NCI-H510A treated with DMSO at 0.1 percent for 48 hours (cell line): ENCODE measurements around the gene IL20RA.
A peak's percentile ranks its signal among the peaks of the same experiment; 100 is the strongest.
"Not testable (repeated sequence)": the region's sequence is repeated elsewhere in the genome, so short reads cannot be mapped to it uniquely, and the experiment has no call there.

Experiments used
- DNase-seq: peaks from one replicate; lab custom pipeline; 2025; lab: John Stamatoyannopoulos, UW

IL20RA gene, protein sequence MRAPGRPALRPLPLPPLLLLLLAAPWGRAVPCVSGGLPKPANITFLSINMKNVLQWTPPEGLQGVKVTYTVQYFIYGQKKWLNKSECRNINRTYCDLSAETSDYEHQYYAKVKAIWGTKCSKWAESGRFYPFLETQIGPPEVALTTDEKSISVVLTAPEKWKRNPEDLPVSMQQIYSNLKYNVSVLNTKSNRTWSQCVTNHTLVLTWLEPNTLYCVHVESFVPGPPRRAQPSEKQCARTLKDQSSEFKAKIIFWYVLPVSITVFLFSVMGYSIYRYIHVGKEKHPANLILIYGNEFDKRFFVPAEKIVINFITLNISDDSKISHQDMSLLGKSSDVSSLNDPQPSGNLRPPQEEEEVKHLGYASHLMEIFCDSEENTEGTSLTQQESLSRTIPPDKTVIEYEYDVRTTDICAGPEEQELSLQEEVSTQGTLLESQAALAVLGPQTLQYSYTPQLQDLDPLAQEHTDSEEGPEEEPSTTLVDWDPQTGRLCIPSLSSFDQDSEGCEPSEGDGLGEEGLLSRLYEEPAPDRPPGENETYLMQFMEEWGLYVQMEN

DNA sequence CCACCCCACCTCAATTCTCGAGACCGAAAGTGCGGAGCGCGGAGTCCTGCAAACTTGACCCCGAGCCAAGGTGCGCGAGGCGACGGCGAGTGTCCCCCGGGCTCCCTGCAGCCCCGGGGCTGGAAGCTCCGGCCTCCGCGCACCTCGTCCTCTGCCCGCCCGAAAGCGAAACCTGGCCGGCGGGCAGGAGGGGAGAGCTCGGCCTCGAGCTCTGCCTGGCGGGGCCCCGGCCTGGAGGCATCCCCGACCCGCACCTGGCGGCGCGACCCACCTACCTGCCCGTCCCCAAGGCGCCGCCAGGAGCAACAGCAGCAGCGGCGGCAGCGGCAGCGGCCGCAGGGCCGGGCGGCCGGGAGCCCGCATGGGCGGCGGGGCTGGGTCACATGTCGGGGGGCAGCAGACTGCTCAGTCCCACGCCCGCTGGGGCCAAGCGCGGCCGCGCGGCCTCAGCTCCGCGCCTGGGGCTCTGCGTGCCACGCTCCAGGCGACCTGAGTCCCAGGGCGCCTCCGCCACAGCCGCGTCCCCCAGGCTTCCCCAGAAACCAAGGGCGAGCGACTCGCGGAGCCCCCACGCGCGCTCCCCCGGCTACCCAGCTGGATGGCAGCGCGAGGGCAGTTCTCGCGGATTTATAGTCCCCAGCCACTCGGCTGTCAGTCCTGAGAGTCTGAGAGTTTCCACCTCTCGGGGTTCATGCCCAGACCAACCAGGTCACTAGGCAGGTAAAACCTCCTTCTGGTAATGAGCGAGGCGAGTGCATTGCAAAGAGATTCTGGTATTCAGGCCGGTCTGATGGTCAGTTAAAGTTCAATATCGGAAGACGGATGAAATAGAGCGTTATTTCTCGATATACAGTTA is at the start of gene IL20RA:
IL20RA (minus strand) TSS at position 600 of the 856 bp plus-strand sequence; CDS start at position 363, 237 bp downstream.
- DNase-seq: no peak

DNA sequence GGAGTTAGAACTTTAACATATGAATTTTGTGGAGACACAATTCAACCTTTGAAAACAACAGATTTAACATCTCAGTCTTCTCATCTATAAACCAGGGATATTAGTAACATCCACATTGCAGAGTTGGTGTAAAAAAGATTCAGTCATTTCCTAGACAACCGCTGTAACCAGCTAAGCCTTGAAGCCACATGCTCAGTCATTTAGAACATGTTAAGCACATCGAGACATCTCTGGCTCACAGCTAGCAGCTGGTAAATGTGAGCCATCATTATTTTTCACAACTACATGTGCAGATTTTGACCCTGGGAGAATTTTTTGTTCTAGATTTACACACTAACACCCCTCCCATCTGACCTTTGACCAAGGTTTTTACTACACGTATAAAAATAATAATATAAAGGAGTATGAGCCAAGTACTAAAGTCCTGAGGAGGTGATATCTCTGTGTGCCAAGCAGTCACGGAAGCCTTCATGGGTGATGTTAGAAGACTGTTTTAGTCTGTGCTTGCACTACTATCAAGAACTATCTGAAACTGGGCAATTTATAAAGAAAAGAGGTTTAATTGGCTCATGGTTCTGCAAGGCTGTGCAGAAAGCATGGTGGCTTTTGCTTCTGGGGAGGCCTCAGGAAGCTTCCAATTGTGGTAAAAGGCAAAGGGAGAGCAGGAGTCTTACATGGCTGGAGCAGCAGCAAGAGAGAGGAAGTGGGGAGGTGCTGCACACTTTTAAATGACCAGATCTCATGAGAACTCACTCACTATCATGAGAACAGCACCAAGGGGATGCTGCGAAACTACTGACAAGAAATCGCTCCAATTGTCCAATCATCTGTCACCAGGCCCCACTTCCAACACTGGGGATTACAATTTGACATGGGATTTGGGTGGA is 48.7 kb upstream of the IL20RA start:
- no peak for DNase-seq

DNA sequence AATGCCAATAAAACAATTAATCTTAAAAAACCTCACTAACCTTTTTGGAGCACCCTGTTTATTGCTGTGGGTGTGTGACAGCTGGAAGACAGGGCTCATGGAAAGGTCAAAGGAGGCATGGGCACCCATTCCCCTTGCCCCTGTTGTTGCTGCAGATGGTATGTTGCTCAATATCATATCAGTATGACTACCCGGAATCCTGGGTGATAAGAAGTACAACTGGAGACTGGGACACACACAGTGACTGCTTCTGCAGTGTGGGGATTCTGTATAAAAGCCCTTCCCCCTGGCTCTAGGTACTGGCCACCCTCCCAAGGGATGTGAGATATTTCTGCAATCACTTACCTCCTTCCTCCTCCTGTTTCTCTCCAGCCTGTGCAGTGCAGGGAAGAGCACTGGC is 47.3 kb upstream of the IL20RA start:
- DNase-seq: no peak

DNA sequence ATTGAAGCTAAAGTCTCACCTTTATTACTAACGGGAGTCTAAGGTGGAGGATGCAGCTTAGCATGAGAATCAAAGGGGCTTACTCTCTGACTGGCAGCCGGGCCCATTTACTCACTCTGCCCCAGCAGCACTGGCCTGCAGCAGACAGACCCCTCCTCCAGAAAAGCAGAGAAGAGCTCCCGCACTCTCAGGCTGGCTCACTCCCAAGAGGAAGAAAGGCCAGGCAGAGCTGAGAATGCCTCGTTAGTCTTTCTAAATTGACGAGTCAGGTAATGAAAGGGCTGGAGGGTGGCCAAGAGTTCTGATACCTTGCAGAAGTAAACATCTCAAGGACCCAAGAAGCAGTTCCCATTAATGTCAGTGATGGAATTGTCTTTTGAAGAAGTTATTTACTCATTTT is 44.5 kb upstream of the IL20RA start:
- DNase-seq: no peak

DNA sequence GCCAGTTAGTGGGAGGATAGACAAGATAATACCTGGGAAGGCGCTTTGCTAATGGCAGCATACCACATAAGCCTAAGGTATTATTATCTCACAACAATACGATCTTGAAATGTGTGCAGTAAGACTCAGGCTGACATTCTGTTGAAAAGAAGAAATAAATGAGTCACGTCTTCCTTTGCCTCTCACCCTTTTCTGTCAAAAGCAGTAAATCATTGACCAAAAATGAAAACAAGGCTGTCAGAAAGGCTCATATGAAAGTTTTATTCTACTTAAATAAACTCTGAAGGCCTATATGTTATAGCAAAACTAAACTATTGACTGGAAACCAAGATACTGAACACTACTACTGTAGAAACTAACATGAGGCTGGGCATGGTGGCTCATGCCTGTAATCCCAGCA is 43.1 kb upstream of the IL20RA start:
- no peak for DNase-seq

DNA sequence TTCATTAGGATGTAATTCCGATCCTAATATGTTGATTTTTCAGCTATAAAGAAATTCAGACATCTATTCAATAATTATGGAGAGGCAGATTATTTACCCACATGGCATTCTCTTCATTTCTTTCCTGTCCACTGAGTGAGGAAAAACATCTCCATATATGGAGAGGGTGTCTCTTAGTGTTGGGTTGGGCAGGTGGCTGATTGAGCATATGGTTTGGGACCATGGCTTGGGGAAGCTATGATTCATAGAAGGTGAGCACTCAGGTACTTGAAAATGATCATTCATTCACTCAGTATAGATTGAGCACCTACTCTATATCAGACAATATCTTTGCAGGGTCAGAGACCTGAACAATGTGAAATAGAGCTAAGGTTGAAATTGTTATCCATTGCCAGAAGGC is 41.3 kb upstream of the IL20RA start:
- no peak for DNase-seq

DNA sequence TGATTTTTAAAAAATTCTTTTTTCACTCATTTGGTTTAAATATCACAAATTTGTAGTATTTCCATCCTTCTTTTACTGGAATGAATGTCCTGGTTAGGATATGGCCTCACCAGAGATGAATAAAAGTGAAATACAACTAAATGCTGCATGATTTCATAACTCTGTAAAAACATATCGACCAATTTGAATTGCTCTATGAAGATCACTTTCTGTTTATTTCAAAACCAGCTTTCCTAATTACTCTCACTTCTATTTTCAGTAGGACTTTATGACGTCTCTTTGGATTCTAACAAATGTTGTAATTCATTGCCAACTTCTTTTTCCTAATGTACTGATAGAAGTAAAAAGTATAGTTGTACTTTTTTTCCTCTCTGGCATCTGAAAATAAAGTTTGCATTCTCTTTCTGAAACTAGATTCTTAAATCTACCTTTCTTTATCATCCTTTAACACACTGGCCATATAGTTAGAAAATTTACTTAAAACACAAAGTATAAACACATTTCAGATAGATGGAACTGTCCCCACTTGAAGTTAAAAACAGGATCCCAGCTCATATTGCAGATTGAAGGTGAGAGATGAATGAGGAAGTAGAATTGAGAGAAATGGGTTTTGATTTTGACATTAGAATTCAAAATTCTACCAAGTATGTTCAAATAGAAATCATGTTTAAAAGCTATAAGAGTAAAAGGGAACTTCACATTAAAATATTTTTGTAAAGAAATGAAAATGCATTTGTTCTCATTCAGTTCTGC is 40.3 kb upstream of the IL20RA start:
- no peak for DNase-seq

DNA sequence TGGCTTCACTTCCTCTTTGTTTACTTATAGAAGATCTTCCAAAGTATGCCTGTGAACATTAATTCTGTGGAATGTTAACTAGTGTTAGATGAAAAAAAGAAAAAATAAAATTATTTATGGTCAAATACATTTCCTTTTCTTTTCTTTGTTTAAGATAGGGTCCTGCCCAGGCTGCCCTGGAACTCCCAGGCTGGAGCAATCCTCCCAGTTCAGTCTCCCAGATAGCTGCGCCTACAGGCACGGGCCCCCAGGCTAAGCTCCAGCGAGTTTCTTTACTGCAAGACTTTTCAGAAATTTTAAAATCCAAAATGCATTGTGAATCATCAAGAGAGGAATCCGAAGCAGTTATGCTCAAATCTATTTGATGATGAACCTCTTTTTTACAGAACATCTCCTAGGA is 39.3 kb upstream of the IL20RA start:
- no peak for DNase-seq

DNA sequence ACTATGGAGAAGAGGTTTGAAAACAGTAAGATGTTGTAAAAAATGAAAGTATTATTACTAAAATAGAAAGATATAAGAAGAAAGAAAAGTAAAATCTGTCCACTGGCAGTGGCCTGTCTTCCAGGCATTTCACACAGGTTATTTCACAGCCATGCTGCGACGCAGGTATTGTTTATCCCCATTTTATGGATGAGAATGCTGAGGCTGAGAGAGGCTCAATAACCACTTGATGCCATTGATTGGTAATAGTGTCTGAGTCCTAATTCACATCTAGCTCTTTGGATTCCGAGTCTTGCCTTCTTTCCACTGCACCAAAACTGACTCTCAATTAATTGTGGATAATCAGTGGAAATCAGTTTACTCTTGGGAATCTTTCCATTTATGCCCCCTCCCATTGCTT is 37.2 kb upstream of the IL20RA start:
- DNase-seq: no peak

DNA sequence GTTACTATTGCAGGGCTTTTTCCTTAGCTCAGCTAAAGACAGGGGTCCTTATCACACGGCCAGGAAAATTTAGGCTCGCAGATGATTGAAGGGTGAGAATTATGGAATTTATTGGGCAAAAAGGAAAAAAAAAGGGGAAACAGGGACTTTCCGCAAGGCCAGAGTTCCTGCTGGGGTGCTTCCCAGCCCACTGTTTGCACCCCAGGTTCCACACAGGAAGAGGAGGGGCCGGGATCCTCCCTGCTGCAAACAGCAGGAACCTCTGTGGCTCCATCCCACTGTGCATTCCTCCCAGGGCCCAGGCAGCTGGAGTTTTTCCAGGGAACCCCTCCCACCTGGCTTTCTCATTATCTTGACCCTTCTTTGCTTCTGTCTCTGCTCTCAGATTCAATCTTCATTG is 35.9 kb upstream of the IL20RA start:
- no peak for DNase-seq

DNA sequence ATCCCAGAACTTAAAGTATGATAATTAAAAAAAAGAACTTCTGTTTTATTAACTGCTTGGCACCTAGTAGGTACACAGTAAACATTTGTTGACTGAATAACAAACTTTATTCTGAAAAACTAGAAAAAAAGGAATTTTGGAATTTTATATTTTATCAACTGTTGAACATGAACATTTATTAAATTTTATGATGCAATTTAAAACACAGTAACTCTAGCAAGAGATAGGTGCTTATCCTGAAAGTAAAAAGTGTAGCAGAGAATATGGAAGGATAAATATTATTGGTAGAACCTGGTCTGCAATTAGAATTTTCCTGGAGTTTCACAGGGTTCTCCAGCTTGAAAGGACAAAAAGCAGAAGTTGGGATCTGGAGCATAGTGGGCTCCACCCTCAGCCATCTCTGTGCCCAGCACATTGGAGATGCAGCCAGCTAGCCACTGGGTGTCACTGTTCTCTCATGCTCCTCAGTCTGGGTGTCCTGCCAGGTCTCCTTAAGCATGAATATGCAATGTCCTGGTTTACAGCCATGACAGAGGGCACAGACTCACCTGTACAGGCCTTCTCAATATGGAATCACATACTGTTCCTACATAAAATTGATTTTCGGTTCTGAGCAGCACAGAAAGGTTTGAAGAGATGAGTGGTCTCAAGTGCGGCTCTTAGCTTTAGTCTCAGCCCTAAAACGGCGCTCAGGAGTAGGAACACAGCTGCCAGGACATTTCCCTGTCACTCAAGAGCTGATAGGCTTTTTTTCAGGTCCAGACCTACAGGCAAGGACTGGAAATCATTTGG is 31.7 kb upstream of the IL20RA start:
- peak; percentile 39 for DNase-seq

DNA sequence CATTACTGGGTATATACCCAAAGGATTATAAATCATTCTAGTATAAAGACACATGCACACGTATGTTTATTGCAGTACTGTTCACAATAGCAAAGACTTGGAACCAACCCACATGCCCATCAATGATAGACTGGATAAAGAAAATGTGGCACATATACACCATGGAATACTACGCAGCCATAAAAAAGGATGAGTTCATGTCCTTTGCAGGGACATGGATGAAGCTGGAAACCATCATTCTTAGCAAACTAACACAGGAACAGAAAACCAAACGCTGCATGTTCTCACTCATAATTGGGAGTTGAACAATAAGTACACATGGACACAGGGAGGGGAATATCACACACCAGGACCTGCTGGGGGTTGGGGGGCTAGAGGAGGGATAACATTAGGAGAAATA is 31.0 kb upstream of the IL20RA start:
- DNase-seq: not testable (repeated sequence)

DNA sequence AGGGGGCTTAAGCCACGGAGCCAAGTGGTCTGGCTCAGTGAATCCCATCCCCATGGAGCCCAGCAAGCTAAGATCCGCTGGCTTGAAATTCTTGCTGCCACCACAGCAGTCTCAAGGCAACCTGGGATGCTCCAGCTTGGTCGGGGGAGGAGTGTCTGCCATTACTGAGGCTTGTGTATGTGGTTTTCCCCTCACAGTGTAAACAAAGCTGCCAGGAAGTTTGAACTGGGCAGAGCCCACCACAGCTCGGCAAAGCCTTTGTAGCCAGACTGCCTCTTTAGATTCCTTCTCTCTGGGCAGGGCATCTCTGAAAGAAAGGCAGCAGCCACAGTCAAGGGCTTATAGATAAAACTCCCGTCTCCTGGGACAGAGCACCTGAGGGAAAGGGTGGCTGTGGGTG is 25.5 kb upstream of the IL20RA start:
- DNase-seq: no peak

DNA sequence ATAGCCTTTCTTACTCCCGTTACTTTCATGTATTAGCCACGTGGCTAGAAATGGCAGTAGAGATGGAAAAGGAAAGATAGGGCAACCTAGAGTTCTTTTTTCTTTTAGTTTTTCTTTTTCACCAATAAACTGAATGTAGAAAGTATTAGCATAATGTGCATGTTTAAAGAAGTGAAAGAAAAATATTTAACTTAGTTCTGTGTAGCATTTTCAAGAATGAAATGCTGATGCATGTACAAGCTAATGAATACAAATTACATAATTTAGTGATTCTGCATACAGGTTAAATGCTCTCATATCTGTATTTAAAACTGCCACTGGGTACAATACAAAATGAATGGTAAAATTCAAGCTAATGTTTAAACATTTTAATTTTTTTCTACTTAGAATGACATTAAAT is 22.6 kb upstream of the IL20RA start:
- DNase-seq: no peak

DNA sequence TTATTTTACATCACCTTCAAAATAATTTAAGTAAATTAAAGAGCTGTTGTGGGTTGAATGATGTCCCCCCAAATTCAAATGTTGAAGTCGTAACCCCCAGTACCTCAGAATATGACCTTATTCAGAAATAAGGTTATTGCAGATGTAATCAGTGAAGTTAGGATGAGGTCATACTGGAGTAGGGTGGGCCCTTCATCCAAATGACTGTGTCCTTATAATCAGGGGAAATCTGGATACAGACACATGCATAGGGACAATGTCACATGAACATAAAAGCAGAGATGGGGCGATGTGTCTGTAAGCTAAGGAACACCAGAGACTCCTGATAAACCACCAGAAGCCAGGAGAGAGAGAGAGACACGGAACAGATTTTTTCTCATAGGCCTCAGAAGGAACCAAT is 13.3 kb upstream of the IL20RA start:
- DNase-seq: no peak

DNA sequence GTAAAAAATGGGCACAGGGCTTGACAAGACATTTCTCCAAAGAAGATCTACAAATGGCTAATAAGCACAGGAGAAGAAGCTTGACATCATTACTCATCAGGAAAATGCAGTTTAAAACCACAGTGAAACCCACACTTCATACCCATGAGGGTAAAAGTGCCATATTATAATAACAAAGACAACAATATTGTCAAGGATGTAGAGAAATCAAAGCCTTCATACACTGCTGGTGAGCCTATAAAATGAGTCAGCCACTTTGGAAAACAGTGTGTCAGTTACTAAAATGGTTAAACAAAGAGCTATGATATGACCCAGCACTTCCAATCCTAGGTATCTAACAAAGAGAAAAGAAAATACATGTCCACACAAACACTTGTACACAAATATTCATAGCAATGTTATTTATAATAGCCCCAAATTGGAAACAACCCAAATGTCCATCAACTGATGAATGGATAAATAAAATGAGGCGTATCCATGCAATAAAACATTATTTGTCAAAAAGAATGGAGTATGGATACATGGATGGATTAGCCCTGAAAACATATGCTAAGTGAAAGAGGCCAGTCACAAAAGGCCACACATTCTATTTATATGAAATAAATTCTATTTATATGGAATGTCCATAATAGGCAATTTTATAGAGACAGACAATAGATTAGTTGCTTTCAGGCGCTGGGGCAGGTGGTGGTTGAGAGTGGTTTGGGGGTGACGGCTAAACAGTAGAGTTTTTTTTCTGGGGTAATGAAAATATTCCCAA is 11.5 kb upstream of the IL20RA start:
- DNase-seq: no peak

DNA sequence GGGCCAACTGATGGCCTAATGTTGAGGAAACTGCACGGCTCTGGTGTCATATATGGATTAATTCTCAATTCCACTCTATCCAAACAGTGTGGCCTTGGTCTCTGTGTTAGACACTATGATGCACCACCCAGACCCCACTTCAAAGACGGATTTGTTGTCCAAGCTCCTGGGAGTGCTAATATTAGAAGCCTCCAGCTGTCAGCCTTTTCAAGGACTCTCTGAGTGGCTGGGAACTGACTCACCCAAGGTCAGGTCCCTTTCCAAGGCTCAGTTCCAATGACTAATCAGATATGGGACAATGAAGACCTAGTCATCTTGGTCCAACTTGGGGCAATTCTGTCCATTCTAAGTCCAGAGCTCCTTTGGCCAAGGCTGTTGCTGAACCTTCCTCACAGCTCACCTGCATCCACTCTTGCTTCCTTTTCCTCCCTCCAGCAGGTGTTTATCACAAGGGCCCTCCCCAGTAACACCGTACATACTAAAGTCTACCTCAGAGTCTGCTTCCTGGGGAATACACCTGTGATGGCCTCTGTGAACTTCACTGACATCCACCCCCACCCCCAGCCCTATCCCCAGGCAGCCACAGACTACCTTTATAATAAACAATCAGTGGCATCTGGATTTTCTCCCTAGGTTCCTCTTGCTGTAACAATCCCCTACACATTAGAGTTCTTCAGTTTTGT is 7.2 kb upstream of the IL20RA start:
- DNase-seq: peak; percentile 38

DNA sequence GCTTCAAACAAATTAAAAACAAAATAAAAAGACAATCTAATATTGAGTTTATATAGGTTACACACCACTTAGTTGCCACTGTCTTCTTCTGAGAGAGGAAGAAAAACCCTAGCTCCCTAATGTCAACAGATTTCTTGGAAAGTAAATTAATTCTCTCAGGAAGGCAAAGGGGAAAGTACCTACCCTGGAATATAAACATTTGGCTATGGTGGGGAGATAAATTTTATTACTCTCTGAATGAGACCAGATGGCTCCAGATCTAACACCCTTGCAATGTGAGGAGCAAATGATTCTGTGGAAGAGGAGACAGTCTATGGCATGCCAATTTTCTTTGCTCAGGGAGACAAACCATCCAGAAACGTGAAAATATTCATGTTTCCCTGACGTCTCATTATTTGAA is 4.3 kb upstream of the IL20RA start:
- DNase-seq: no peak

DNA sequence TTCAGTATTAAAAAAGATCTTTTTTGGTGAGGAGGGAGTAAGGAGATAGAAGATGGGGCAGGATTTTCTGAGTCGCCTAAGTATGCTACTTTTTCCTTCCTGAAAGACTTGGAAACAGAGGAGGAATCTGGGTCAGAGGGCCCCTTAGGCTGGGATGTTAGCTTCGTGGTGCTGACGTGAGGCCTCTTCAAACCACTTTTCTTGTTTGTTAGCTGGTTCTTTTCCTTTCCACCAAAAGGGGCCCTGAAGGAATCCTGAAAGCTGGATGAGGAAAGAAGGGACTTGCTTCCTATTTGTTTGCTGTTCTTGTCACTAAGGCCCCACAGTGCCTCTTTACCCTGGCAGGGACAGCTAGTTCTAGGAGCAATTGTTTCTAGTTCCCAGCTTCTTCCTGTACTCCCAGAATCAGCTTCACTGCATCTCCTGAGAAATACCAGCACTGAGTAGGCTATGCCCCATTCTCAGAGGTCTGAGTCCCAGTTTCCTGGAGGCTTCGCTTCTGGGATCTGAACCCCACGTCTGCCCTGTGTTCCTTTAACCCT is 2.2 kb upstream of the IL20RA start:
- DNase-seq: no peak
